A673 (cell line): ENCODE data around the gene GRAP2. TPM values are rescaled to one million over a fixed set of nuclear protein-coding genes. Genes with fewer than 3 reads are reported as not detected.

Experiments
- Bru-seq: library from RNA; stranded (reverse); fragments of 400-500 nt; gene quantifications from one replicate; lab custom pipeline; 2021; lab: Mats Ljungman, UMichigan
- BruChase-seq, 2 experiments: library from RNA; stranded (reverse); fragments of 400-500 nt; gene quantifications; one replicate each; lab custom pipeline; 2021; lab: Mats Ljungman, UMichigan
- BruUV-seq: library from RNA; stranded (reverse); fragments of 400-500 nt; replicated peaks from 2 replicates; lab custom pipeline; 2021; lab: Mats Ljungman, UMichigan
- CTCF ChIA-PET: fragments of 300-600 bp; sonication (Branson Sonifier 250); formaldehyde crosslinking; loops from one replicate; lab custom pipeline; 2022; ENCODE audit warnings: antibody characterized with exemption; lab: Charles Lee
- POLR2A ChIA-PET: fragments of 300-600 bp; sonication (Branson Sonifier 250); formaldehyde crosslinking; loops from one replicate; lab custom pipeline; 2022; ENCODE audit warnings: antibody characterized with exemption; ENCODE audit not compliant: low non-redundant PET; lab: Charles Lee
- DNase-seq: peaks from one replicate; pipeline ENCODE4 v3.0.0-alpha.2; 2015; ENCODE audit warnings: low spot score
- H3K27ac ChIP-seq: fragments of 200-600 bp; sonication (generic); 2 replicates; pipeline ENCODE4 v1.5.1; 2016; ENCODE audit warnings: mixed run types, low read depth, mild to moderate bottlenecking, mixed read lengths, antibody characterized with exemption, low read length; ENCODE audit not compliant: poor library complexity, severe bottlenecking
- H3K27me3 ChIP-seq: fragments of 200-600 bp; sonication (generic); replicated peaks from 2 replicates; pipeline ENCODE4 v1.6.1; 2017; ENCODE audit warnings: mixed run types, low read depth, mild to moderate bottlenecking, mixed read lengths, antibody characterized with exemption, low read length; ENCODE audit not compliant: insufficient read depth, poor library complexity
- H3K36me3 ChIP-seq: fragments of 200-600 bp; sonication (generic); 2 replicates; pipeline ENCODE4 v1.6.1; 2016; ENCODE audit warnings: mixed run types, mild to moderate bottlenecking, mixed read lengths, antibody characterized with exemption, low read length; ENCODE audit not compliant: insufficient read depth, poor library complexity, severe bottlenecking
- H3K4me1 ChIP-seq: fragments of 200-600 bp; sonication (generic); 2 replicates; pipeline ENCODE4 v1.6.1; 2017; ENCODE audit warnings: mixed run types, mild to moderate bottlenecking, mixed read lengths, antibody characterized with exemption, low read length; ENCODE audit not compliant: insufficient read depth, poor library complexity, severe bottlenecking
- H3K4me3 ChIP-seq: fragments of 200-600 bp; sonication (generic); 2 replicates; pipeline ENCODE4 v1.5.1; 2016; ENCODE audit warnings: low read depth, mixed run types, mild to moderate bottlenecking, mixed read lengths, low read length; ENCODE audit not compliant: poor library complexity, severe bottlenecking
- H3K9me3 ChIP-seq: fragments of 200-600 bp; sonication (generic); 2 replicates; pipeline ENCODE4 v1.6.1; 2016; ENCODE audit warnings: mixed run types, low read depth, mild to moderate bottlenecking, mixed read lengths, antibody characterized with exemption, low read length; ENCODE audit not compliant: poor library complexity, severe bottlenecking
- EZH2 ChIP-seq: fragments of 200-600 bp; sonication (generic); IDR thresholded peaks from 2 replicates; pipeline ENCODE4 v1.6.1; 2017; ENCODE audit warnings: borderline replicate concordance, low read depth, mild to moderate bottlenecking, mixed read lengths, antibody characterized with exemption, low read length; ENCODE audit not compliant: poor library complexity, severe bottlenecking
- intact Hi-C: fragments of 100-400 bp; cut with micrococcal nuclease; formaldehyde crosslinking; loops from one replicate; pipeline ENCODE4 v1.10.0; 2022; ENCODE audit not compliant: unreplicated experiment
- long read RNA-seq: library from polyadenylated mRNA; stranded (forward); transcript quantifications from one replicate; pipeline ENCODE4 v2.0.0, GENCODE V29; 2022
- total RNA-seq: library from RNA; stranded (reverse); gene quantifications from 2 replicates; pipeline ENCODE4 v1.2.3, GENCODE V29; 2021
- TF ChIP-seq, protein P1 (sequence below): fragments of 300-800, 200-600 bp; sonication (generic); conservative IDR thresholded peaks from 2 replicates; pipeline ENCODE4 v1.5.1; 2017; ENCODE audit warnings: low read depth, mild to moderate bottlenecking, antibody characterized with exemption, low read length, moderate library complexity, mixed read lengths

GRAP2 gene
- total RNA-seq (not detected in 2 replicates), Bru-seq, nascent RNA (not detected), BruChase-seq, experiment 1, labeled RNA remaining after a 2-hour chase (not detected), BruChase-seq, experiment 2, labeled RNA remaining after a 6-hour chase (not detected)
- long read RNA-seq = 0 reads

- Histone ChIP-seq H3K27me3 (peaks cover 32% of the 10 kb centered on the region), H3K9me3 (no peaks in the 10 kb centered on the region), H3K4me1 (no peaks in the 10 kb centered on the region), H3K4me3 (no peak within 1 kb of the TSS), H3K36me3 (no peaks in the 10 kb centered on the region), H3K27ac (no peak within 1 kb of the TSS)
- intact Hi-C loops = no loop called here
- TF ChIP-seq EZH2 = no peak
- TF ChIP-seq, protein P1, sequence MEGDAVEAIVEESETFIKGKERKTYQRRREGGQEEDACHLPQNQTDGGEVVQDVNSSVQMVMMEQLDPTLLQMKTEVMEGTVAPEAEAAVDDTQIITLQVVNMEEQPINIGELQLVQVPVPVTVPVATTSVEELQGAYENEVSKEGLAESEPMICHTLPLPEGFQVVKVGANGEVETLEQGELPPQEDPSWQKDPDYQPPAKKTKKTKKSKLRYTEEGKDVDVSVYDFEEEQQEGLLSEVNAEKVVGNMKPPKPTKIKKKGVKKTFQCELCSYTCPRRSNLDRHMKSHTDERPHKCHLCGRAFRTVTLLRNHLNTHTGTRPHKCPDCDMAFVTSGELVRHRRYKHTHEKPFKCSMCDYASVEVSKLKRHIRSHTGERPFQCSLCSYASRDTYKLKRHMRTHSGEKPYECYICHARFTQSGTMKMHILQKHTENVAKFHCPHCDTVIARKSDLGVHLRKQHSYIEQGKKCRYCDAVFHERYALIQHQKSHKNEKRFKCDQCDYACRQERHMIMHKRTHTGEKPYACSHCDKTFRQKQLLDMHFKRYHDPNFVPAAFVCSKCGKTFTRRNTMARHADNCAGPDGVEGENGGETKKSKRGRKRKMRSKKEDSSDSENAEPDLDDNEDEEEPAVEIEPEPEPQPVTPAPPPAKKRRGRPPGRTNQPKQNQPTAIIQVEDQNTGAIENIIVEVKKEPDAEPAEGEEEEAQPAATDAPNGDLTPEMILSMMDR = no peak
- CTCF ChIA-PET = no interaction called here
- BruUV-seq = no TSS peak
- no peak for DNase-seq
- POLR2A ChIA-PET = no interaction called here
Measured at GRCh38 chr22:39900306-39901227, at the start of gene GRAP2. Gene GRAP2 (plus strand): TSS chr22:39901084. CDS start chr22:39947107, 46,023 bp downstream.

DNA sequence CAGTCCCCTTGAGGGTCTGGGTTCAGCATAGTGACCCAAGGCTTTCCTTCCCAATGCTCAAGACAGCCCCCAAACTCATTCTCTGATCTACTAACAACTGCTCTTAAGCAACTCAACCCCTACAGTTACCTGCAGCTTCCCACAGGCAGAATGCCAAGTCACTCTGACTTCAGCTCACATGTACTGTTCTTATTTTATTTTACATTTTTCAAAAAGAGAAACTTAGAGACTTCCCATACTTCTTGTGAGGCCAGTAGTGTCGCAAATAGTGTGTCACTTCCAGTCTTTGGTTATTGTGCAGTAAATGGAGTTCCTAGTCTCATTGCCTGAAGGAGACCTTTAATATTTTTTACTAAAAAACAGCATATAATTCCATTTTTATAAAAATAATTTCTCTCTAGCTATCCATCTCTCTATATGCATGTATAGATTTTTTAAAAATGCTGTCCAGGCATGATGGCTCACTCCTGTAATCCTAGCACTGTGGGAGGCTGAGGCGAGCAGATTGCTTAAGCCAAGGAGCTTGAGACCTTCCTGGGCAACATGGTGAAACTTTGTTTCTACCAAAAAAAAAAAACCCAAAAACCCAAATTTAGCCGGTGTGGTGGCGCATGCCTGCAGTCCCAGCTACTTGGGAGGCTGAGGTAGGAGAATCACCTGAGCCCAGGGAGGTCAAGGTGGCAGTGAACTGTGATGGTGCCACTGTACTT is 49.1 kb upstream of the GRAP2 start:
- Histone ChIP-seq H3K36me3 (no peaks in the 10 kb centered on the region), H3K4me1 (no peaks in the 10 kb centered on the region), H3K27me3 (peaks cover 31% of the 10 kb centered on the region), H3K27ac (no peak overlapping the region), H3K9me3 (no peaks in the 10 kb centered on the region), H3K4me3 (no peak overlapping the region)
- DNase-seq = no peak
- BruUV-seq = no TSS peak
- ChIA-PET POLR2A (no interaction called here), CTCF (no interaction called here)
- intact Hi-C loops = no loop called here
- TF ChIP-seq EZH2 = no peak
- TF ChIP-seq, protein P1 = no peak

DNA sequence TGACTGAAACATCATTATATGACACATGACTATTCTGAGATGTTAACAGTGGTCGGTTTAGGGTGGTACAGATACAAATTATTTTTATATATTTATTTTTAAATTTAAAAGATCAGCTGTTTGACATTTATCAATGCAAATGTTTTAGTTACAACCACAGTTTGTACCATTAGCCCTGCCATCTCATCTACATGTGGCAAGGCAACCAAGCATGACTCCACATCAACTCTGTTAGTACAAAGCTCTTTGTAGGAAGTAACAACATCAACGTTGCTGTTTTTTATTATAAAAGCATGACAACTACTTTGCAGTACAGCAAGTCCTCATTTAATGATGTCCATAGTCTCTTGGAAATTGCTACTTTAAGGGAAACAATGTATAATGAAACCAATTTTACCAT is 48.1 kb upstream of the GRAP2 start:
- peaks cover 31% of the 10 kb centered on the region for H3K27me3 ChIP-seq
- TF ChIP-seq, protein P1 = no peak
- TF ChIP-seq EZH2 = no peak
- BruUV-seq = no TSS peak
- H3K4me1 ChIP-seq = no peaks in the 10 kb centered on the region
- intact Hi-C loops = no loop called here
- H3K27ac ChIP-seq = no peak overlapping the region
- H3K9me3 ChIP-seq = no peaks in the 10 kb centered on the region
- ChIA-PET CTCF (no interaction called here), POLR2A (no interaction called here)
- H3K4me3 ChIP-seq = no peak overlapping the region
- DNase-seq = no peak
- no peaks in the 10 kb centered on the region for H3K36me3 ChIP-seq
